Measurements from ENCODE around the gene ZNF556. TPM values are rescaled to one million over a fixed set of nuclear protein-coding genes. Genes with fewer than 3 reads are reported as not detected.
A peak's percentile ranks its signal among the peaks of the same experiment; 100 is the strongest.
"Not testable (repeated sequence)": the region's sequence is repeated elsewhere in the genome, so short reads cannot be mapped to it uniquely, and the experiment has no call there.

Gene ZNF556
- total RNA-seq, 4 donors from 2014 or later, result not detected

DNA sequence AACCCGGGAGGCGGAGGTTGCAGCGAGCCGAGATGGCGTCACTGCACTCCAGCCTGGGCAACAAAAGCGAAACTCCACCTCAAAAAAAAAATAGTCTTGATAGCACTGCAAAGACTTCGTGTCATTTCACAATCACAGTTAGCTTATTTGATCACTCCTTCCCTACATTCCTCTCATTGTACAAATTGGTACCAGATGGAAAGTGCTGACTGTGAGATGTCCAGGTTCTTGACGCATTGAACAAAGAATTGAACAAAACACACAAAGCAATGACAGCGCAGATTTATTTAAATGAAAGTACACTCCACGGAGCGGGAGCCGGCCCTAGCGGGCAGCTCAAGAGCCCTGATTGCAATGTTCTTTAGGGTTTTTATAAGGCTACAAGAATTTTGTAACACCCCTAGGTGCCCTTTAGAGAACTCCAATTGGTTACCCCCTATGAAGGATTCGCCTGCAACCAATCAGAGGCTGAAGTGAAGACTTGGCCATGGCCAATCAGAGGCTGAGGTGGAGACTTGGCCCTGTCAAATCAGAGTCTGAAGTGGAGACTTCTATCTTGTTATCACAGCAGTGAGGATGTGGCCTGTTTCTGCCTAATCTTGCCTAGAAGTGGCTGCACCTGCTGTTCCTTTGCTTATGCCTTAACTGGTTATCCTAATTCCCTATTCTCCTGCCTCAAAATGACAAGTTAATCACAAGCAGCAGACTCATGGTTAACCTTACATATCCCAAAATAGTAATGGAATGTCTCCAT, 16.7 kb downstream of the ZNF556 start:
- no peak overlapping the region for H3K27ac ChIP-seq
- H3K36me3 ChIP-seq, result no peaks in the 10 kb centered on the region
- no peak overlapping the region for H3K4me3 ChIP-seq
- intact Hi-C loops (cut with DNase I; ENCODE audit: low total_unique reads) (no loop called here), in situ Hi-C loops (cut with MboI; ENCODE audit: low pct_ligation_motif_present in 1 of 4, low pct_unique_long_range_greater_than_20kb in 1 of 4, low sequenced_read_pairs in 3 of 4) (loop anchor here in 1 of 4 donors (25.0 kb wide), 1 partner anchor 222 kb away; no protein-coding TSS in a partner anchor)
- peaks cover 0 to 3% of the 10 kb centered on the region in 2 donors for H3K9me3 ChIP-seq
- no peak for DNase-seq
- no peaks in the 10 kb centered on the region for H3K27me3 ChIP-seq
- TF ChIP-seq POLR2A (IDR thresholded peaks at IDR 0.05) (no peak), EP300 (IDR thresholded peaks at IDR 0.05; ENCODE audit: low read depth) (no peak), POLR2AphosphoS5 (IDR thresholded peaks at IDR 0.05) (no peak)
- TF ChIP-seq, protein P1, sequence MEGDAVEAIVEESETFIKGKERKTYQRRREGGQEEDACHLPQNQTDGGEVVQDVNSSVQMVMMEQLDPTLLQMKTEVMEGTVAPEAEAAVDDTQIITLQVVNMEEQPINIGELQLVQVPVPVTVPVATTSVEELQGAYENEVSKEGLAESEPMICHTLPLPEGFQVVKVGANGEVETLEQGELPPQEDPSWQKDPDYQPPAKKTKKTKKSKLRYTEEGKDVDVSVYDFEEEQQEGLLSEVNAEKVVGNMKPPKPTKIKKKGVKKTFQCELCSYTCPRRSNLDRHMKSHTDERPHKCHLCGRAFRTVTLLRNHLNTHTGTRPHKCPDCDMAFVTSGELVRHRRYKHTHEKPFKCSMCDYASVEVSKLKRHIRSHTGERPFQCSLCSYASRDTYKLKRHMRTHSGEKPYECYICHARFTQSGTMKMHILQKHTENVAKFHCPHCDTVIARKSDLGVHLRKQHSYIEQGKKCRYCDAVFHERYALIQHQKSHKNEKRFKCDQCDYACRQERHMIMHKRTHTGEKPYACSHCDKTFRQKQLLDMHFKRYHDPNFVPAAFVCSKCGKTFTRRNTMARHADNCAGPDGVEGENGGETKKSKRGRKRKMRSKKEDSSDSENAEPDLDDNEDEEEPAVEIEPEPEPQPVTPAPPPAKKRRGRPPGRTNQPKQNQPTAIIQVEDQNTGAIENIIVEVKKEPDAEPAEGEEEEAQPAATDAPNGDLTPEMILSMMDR (IDR thresholded peaks at IDR 0.05), result no peak
- H3K4me1 ChIP-seq, result peaks cover 0 to 8% (median 0%) of the 10 kb centered on the region in 4 donors
- 83 to 88% methylated on average over 3 to 14 of the region's 14 CpGs for WGBS, 2 donors (ENCODE audit: low coverage in 1 of 2)

- TF ChIP-seq POLR2A (IDR thresholded peaks at IDR 0.05) (no peak), POLR2AphosphoS5 (IDR thresholded peaks at IDR 0.05) (no peak), EP300 (IDR thresholded peaks at IDR 0.05; ENCODE audit: low read depth) (no peak)
- TF ChIP-seq, protein P1 (IDR thresholded peaks at IDR 0.05), result no peak
- no peaks in the 10 kb centered on the region for H3K27me3 ChIP-seq
- H3K9me3 ChIP-seq, result no peaks in the 10 kb centered on the region
- DNase-seq, result no peak
- no peak overlapping the region for H3K4me3 ChIP-seq
- no peaks in the 10 kb centered on the region for H3K36me3 ChIP-seq
- WGBS, 2 donors (ENCODE audit: low coverage in 1 of 2), result 84% methylated on average over 17 of the region's 17 CpGs; no CpG with 5 or more reads in 1 of the 2 donors
- intact Hi-C loops (cut with DNase I; ENCODE audit: low total_unique reads), result no loop called here
- no peak overlapping the region for H3K27ac ChIP-seq
- H3K4me1 ChIP-seq, result peaks cover 0 to 8% (median 0%) of the 10 kb centered on the region in 4 donors
- in situ Hi-C loops (cut with MboI; ENCODE audit: low pct_ligation_motif_present in 1 of 4, low pct_unique_long_range_greater_than_20kb in 1 of 4, low sequenced_read_pairs in 3 of 4), result loop anchor here in 1 of 4 donors (25.0 kb wide), 1 partner anchor 223 kb away; no protein-coding TSS in a partner anchor
Measured at GRCh38 chr19:2885736-2886135, 18.6 kb downstream of the ZNF556 start.

- intact Hi-C loops (cut with DNase I; ENCODE audit: low total_unique reads), result no loop called here
- no peak for DNase-seq
- Histone ChIP-seq H3K27ac (no peak overlapping the region), H3K36me3 (no peaks in the 10 kb centered on the region), H3K27me3 (no peaks in the 10 kb centered on the region), H3K4me3 (no peak overlapping the region), H3K9me3 (no peaks in the 10 kb centered on the region), H3K4me1 (peaks cover 0 to 8% (median 0%) of the 10 kb centered on the region in 4 donors)
- WGBS, 2 donors (ENCODE audit: low coverage in 1 of 2), result 15 to 27% methylated on average over 5 to 9 of the region's 9 CpGs
- TF ChIP-seq EP300 (IDR thresholded peaks at IDR 0.05; ENCODE audit: low read depth), result no peak
- no peak for TF ChIP-seq POLR2AphosphoS5 (IDR thresholded peaks at IDR 0.05)
- TF ChIP-seq, protein P1 (IDR thresholded peaks at IDR 0.05), result peak; percentile 55 to 73 (median 68)
- TF ChIP-seq POLR2A (IDR thresholded peaks at IDR 0.05), result no peak
- in situ Hi-C loops (cut with MboI; ENCODE audit: low pct_ligation_motif_present in 1 of 4, low pct_unique_long_range_greater_than_20kb in 1 of 4, low sequenced_read_pairs in 3 of 4), result loop anchor here in 1 of 4 donors (25.0 kb wide), 1 partner anchor 225 kb away; no protein-coding TSS in a partner anchor
Measured at GRCh38 chr19:2887391-2887914, 20.3 kb downstream of the ZNF556 start.

- 78 to 80% methylated on average over 15 to 37 of the region's 37 CpGs for WGBS, 2 donors (ENCODE audit: low coverage in 1 of 2)
- peaks cover 0 to 8% (median 0%) of the 10 kb centered on the region in 4 donors for H3K4me1 ChIP-seq
- intact Hi-C loops (cut with DNase I; ENCODE audit: low total_unique reads), result no loop called here
- in situ Hi-C loops (cut with MboI; ENCODE audit: low pct_ligation_motif_present in 1 of 4, low pct_unique_long_range_greater_than_20kb in 1 of 4, low sequenced_read_pairs in 3 of 4), result loop anchor here in 1 of 4 donors (25.0 kb wide), 1 partner anchor 226 kb away; no protein-coding TSS in a partner anchor
- DNase-seq, result peak; percentile 23
- peak overlapping the region in 1 of 4 donors; percentile 40 for H3K27ac ChIP-seq
- no peaks in the 10 kb centered on the region for H3K36me3 ChIP-seq
- peak overlapping the region in 2 of 4 donors; percentile 12 to 21 for H3K4me3 ChIP-seq
- TF ChIP-seq POLR2A (IDR thresholded peaks at IDR 0.05) (no peak), EP300 (IDR thresholded peaks at IDR 0.05; ENCODE audit: low read depth) (no peak), POLR2AphosphoS5 (IDR thresholded peaks at IDR 0.05) (no peak)
- TF ChIP-seq, protein P1 (IDR thresholded peaks at IDR 0.05), result no peak
- no peaks in the 10 kb centered on the region for H3K9me3 ChIP-seq
- no peaks in the 10 kb centered on the region for H3K27me3 ChIP-seq
Measured at GRCh38 chr19:2888731-2889224, 21.6 kb downstream of the ZNF556 start.

- intact Hi-C loops (cut with DNase I; ENCODE audit: low total_unique reads), result loop anchor here (2.0 kb wide), 1 partner anchor 608 kb away; the partner anchor contains the start of gene PEAK3
Measured at GRCh38 chr19:2890531-2890930, 23.4 kb downstream of the ZNF556 start.

More at GRCh38 chr19:2890531-2890930, 23.4 kb downstream of the ZNF556 start:
- H3K36me3 ChIP-seq, H3K4me1 ChIP-seq, H3K4me3 ChIP-seq, H3K27ac ChIP-seq, H3K27me3 ChIP-seq, H3K9me3 ChIP-seq, DNase-seq: not testable (repeated sequence)
- WGBS, 2 donors (ENCODE audit: low coverage in 1 of 2), result 40 to 69% methylated on average over 1 to 8 of the region's 8 CpGs
- in situ Hi-C loops (cut with MboI; ENCODE audit: low pct_ligation_motif_present in 1 of 4, low pct_unique_long_range_greater_than_20kb in 1 of 4, low sequenced_read_pairs in 3 of 4), result loop anchor here in 1 of 4 donors (25.0 kb wide), 1 partner anchor 228 kb away; no protein-coding TSS in a partner anchor

Data from transverse colon (tissue), 4 donors.